GM10266 (cell line): ENCODE measurements around the gene DCPS.

ENCODE experiments used
- DNase-seq: peaks from one replicate; pipeline ENCODE4 v3.0.0; 2012; ENCODE audit errors: extremely low spot score
- TF ChIP-seq, protein P1 (sequence below): IDR thresholded peaks from 2 replicates; pipeline ENCODE4 v1.5.1; 2012; ENCODE audit warnings: mild to moderate bottlenecking, low read depth; ENCODE audit not compliant: control insufficient read depth, insufficient read depth; ENCODE audit errors: missing control alignments

The DCPS gene

DNA sequence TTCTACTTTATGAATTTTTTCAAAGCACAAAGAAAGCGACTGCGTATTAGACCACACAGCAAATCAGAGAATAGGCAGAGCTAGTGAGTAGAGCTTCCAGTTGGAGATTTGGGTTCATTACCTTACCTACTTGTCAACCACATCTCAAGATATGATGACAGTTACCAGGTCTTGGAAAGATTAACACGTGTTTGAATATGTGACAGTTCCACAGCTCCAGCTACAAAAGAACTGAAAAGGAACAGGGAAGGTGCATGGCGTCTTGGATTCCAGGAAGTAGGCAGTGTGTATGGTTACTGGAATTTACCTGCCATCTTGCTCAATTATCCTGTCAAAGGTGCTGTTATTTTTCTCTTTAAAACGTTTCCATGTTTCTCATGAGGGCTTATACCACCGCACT, 15.6 kb upstream of the DCPS start:
- DNase-seq = no peak
- TF ChIP-seq, protein P1, sequence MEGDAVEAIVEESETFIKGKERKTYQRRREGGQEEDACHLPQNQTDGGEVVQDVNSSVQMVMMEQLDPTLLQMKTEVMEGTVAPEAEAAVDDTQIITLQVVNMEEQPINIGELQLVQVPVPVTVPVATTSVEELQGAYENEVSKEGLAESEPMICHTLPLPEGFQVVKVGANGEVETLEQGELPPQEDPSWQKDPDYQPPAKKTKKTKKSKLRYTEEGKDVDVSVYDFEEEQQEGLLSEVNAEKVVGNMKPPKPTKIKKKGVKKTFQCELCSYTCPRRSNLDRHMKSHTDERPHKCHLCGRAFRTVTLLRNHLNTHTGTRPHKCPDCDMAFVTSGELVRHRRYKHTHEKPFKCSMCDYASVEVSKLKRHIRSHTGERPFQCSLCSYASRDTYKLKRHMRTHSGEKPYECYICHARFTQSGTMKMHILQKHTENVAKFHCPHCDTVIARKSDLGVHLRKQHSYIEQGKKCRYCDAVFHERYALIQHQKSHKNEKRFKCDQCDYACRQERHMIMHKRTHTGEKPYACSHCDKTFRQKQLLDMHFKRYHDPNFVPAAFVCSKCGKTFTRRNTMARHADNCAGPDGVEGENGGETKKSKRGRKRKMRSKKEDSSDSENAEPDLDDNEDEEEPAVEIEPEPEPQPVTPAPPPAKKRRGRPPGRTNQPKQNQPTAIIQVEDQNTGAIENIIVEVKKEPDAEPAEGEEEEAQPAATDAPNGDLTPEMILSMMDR = no peak

DNA sequence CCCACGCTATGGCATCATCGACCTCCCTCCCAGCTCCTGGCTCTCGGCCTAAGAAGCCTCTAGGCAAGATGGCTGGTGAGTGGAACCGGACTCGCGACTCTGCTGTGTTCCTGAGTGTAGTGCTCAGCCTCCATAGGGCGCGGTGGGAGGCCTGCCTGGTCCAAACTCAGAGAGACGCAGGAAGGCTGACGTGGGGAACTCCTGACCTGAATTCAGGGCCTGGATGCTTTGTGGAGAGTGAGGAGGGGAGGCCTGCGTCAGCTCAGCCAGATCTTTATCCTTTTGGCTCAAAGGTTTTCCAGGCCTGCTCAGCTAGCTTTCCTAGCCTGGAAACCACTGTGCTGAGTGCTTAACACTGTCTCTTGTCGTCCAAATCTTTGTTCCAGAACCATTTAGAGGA, 13.0 kb upstream of the DCPS start:
- TF ChIP-seq, protein P1 = no peak
- DNase-seq = no peak

DNA sequence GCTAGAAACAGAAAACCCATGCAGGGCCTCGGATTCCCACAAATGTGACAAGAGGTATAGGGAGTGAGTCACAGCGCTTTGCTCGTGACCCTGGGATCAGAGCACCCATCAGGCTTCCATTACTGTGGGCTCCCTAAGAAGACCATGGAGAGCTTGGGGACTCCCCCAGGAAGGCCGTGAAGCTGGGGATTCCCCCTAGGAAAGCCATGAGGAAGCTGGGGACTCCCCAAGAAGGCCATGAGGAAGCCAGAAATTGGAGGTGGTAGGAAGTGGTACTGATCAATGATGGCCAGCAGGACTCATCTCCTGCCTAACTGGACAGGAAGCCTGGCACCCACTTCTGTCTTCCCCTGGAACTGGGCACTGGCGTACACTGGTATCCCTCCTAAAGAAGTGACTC, 10.1 kb upstream of the DCPS start:
- DNase-seq = no peak
- TF ChIP-seq, protein P1 = no peak

- TF ChIP-seq, protein P1 = no peak
- DNase-seq = no peak
Measured at GRCh38 chr11:126297004-126297403, 6.9 kb upstream of the DCPS start.

DNA sequence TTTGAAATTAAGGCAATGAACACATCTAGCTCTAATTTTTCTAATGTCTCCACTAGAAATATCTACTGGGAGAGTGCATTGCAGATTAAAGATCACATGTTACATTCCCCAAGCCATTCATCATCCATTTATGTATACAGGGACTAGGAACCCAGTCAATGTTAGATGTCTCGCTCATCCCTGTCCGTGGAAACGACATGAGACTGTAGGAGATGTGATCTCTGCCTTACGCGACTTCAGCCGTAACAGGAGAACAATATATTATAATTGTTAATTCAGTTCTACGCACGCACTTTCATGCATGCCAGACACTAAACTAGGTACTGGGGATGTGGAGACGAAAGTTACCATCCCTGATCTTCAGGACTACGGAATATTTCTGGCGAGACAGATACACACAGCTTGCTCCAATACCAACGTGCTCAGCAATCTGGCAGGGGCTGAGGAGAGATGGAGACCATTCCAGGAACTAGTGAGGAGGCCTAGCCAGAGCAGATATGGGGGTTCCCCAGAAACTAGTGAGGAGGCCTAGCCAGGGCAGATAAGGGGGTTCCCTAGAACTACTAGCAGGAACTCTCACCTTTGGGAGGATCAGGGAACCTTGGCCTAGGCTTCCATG, 706 bp downstream of the DCPS start:
- DNase-seq = peak; percentile 65
- TF ChIP-seq, protein P1 = no peak

GRCh38 chr11:126305699-126306098, 1.8 kb downstream of the DCPS start:
- TF ChIP-seq, protein P1 = no peak
- DNase-seq = peak; percentile 59

- DNase-seq = no peak
- TF ChIP-seq, protein P1 = peak; percentile 37
Measured at GRCh38 chr11:126307706-126308105, 3.8 kb downstream of the DCPS start.
